ENCODE measurements around the gene ZFHX3.
"Not testable (repeated sequence)": the region's sequence is repeated elsewhere in the genome, so short reads cannot be mapped to it uniquely, and the experiment has no call there.

Gene ZFHX3

GRCh38 chr16:72991211-72991610, 56.7 kb downstream of the ZFHX3 start:
- no peak for DNase-seq (ENCODE audit: low read depth)
- TF ChIP-seq CTCF (conservative IDR thresholded peaks at IDR 0.05; ENCODE audit: control insufficient read depth, insufficient read depth, low read depth, low read length): no peak

DNA sequence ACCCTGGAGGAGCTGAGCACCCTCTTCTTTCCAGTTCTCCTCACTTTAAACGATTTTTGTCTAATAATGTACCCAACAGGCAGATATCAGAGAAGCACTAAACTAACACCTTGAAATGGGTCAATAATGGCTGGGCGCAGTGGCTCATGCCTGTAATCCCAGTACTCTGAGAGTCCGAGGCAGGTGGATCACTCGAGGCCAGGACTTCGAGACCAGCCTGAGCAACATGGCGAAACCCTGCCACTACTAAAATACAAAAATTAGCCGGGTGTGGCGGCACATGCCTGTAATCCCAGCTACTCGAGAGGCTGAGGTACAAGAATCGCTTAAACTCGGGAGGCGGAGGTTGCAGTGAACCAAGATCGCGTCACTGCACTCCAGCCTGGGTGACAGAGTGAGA, 57.4 kb downstream of the ZFHX3 start:
- no peak for DNase-seq (ENCODE audit: low read depth)
- H3K4me3 ChIP-seq (ENCODE audit: control insufficient read depth, low read depth, low read length): peak overlapping the region; percentile 26
- no peak for TF ChIP-seq CTCF (conservative IDR thresholded peaks at IDR 0.05; ENCODE audit: control insufficient read depth, insufficient read depth, low read depth, low read length)

More at GRCh38 chr16:72991211-72991610, 56.7 kb downstream of the ZFHX3 start:
- no peak overlapping the region for H3K4me3 ChIP-seq (ENCODE audit: control insufficient read depth, low read depth, low read length)

DNA sequence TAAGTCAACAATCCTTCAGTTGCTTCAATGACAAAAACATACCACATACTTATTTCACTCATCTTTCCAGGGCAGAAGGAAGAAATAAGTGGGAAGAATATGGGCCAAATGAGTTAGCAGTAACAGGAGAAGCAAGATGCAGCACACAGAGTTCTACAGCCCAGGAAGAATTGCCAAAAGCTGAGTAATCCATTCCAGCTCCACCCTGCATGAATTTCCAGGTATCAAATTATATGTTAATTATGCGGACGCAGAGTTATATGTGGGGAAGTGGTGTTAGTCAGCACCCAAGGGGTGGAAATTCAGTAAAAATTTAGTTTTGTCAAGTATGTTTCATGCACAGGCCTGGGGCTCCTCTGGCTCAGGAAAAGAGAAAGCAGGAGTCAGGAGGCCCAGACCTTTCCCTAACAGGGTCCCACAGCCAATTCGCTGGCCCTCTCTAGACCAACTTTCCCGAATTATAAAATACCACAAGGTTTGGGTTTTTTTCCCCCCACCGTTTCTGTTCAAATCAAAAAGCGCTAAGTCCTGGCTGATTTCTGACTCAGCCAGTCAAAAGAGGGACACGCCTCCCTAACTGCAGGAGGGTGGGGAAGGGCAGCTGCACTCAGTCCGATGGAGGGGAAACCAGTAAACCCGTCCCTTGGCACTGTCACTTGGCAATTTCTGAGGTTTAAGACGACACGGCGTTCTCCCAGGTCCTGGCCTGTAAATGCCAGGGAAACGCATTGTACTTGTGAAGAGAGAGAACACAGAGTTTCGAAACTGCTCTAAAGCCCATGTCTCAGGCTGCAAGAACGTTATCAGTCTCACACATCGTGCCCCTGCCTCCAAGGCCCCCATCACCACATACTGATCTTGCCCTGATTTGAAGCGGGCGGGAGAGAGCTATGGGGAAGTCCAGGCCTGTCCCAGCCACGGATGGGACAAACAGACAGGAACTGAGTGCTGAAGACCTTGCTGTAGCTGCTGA, 58.1 kb downstream of the ZFHX3 start:
- TF ChIP-seq CTCF (conservative IDR thresholded peaks at IDR 0.05; ENCODE audit: control insufficient read depth, insufficient read depth, low read depth, low read length): no peak
- peak; percentile 96 for DNase-seq (ENCODE audit: low read depth)
- peak overlapping the region; percentile 26 for H3K4me3 ChIP-seq (ENCODE audit: control insufficient read depth, low read depth, low read length)

GRCh38 chr16:72989203-72989578, 58.7 kb downstream of the ZFHX3 start:
- not testable (repeated sequence) for H3K4me3 ChIP-seq (ENCODE audit: control insufficient read depth, low read depth, low read length); DNase-seq (ENCODE audit: low read depth)

DNA sequence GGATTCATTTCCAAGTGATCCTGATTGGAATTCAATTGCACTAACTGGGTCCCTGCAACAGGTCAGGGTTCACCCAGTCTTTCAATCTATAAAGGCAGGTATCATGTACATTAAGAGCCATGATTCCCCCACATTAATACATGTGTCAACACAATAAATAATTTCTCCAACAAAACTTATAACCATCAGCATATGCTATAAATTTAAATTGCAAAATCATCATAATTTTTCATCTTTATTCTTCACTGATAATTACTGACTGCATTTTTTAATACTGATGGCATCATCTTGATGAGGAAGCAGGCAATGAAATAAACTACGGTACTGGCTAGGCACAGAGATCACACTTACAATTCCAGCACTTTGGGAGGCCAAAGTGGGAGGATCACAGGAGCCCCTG, 59.4 kb downstream of the ZFHX3 start:
- no peak for DNase-seq (ENCODE audit: low read depth)
- TF ChIP-seq CTCF (conservative IDR thresholded peaks at IDR 0.05; ENCODE audit: control insufficient read depth, insufficient read depth, low read depth, low read length): no peak
- no peak overlapping the region for H3K4me3 ChIP-seq (ENCODE audit: control insufficient read depth, low read depth, low read length)

DNA sequence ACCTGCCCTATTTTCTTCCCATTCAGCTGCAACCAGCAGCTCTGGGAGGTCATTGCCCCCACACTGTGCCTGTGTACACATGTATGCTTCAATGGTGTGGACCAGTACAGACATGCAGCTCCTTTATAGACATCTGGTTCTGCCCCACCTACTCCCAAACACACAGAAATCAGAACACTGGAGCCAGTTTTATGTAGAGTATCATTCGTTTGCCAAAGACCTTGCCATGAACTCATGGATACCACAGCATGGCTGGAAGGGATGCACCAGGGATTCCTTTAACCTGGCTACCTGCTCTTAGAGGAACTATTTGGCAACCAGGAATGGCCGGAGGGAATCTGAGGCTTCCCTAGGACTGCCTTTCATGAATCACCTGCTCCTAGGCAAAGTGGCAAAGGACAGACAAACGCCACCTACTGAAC, 60.4 kb downstream of the ZFHX3 start:
- TF ChIP-seq CTCF (conservative IDR thresholded peaks at IDR 0.05; ENCODE audit: control insufficient read depth, insufficient read depth, low read depth, low read length): no peak
- DNase-seq (ENCODE audit: low read depth): no peak
- H3K4me3 ChIP-seq (ENCODE audit: control insufficient read depth, low read depth, low read length): no peak overlapping the region

DNA sequence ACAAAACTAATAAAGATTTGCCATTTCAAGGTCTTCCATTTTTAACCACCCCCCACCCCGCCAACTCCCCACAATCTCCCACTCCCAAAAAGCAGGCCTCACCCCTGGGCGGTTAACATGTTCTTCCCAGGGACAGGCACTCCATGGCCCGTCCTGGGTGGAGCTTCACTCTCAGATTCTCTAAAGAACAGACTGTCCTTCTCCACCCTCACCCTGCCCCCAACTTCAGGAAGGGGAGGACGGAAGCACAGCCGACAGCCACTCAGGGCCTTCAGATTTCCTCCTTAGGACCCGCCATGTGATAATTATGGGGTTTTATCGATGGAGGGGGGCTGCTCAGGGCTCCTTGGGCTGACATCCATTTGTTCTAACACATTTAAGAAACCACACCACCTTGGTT, 61.9 kb downstream of the ZFHX3 start:
- DNase-seq (ENCODE audit: low read depth): peak; percentile 36
- no peak for TF ChIP-seq CTCF (conservative IDR thresholded peaks at IDR 0.05; ENCODE audit: control insufficient read depth, insufficient read depth, low read depth, low read length)
- no peak overlapping the region for H3K4me3 ChIP-seq (ENCODE audit: control insufficient read depth, low read depth, low read length)
